K562 (cell line): Measurements from ENCODE around the gene PRPF6. TPM values are rescaled to one million over a fixed set of nuclear protein-coding genes. Genes with fewer than 3 reads are reported as not detected.

Source experiments
- CREM ChIP-seq: IDR thresholded peaks from 2 replicates; pipeline ENCODE4 v1.6.1; 2014; ENCODE audit warnings: antibody characterized with exemption, low read depth
- DACH1 ChIP-seq: fragments of 450-650 bp; IDR thresholded peaks from 2 replicates; pipeline ENCODE4 v1.6.1; 2018; ENCODE audit not compliant: partially characterized antibody
- HNRNPLL ChIP-seq: fragments of 200-400 bp; formaldehyde crosslinking; IDR thresholded peaks from 2 replicates; pipeline ENCODE4 v1.6.1; 2017; ENCODE audit warnings: low read length, low read depth, mild to moderate bottlenecking; ENCODE audit not compliant: poor library complexity, severe bottlenecking
- KAT8 ChIP-seq: fragments of 450-650 bp; IDR thresholded peaks from 2 replicates; pipeline ENCODE4 v1.6.1; 2016; ENCODE audit warnings: low read depth, mild to moderate bottlenecking
- RB1 ChIP-seq: fragments of 450-650 bp; IDR thresholded peaks from 2 replicates; pipeline ENCODE4 v1.6.1; 2017; ENCODE audit warnings: low read depth, mild to moderate bottlenecking
- RCOR1 ChIP-seq, 2 experiments: IDR thresholded peaks; 2 replicates each; pipeline ENCODE4 v1.6.1; 2012; ENCODE audit warnings: low read depth in 2 of 2, low read length in 2 of 2, borderline replicate concordance in 1 of 2, improper control_type of control experiment in 1 of 2
- RHOXF2B ChIP-seq: fragments of 250-450 bp; sonication (Bioruptor Pico); conservative IDR thresholded peaks from 2 replicates; pipeline ENCODE4 v1.5.1; 2021
- SMAD4 ChIP-seq: fragments of 250-450 bp; sonication (Bioruptor Pico); conservative IDR thresholded peaks from 2 replicates; pipeline ENCODE4 v1.8.0; 2021; ENCODE audit warnings: inconsistent platforms, mild to moderate bottlenecking, moderate library complexity
- SREBF1 ChIP-seq: fragments of 150-350 bp; IDR thresholded peaks from 2 replicates; pipeline ENCODE4 v1.6.1; 2014; ENCODE audit warnings: antibody characterized with exemption, low read depth, low read length, borderline replicate concordance
- TEAD1 ChIP-seq, 2 experiments: fragments of 450-650 bp in 1 of 2; sonication (generic) in 1 of 2; formaldehyde crosslinking; IDR thresholded peaks; 2 replicates each; pipeline versions ENCODE4 v1.4.0 to v1.8.0; 2020 to 2022; ENCODE audit warnings: mild to moderate bottlenecking in 2 of 2, missing genetic modification reagents in 1 of 2
- ZNF584 ChIP-seq: fragments of 200-800 bp; sonication (Bioruptor generic); IDR thresholded peaks from 2 replicates; pipeline ENCODE4 v1.6.1; 2016; ENCODE audit warnings: low read depth, mild to moderate bottlenecking, missing genetic modification characterization, missing compliant biosample characterization
- ZNF699 ChIP-seq: fragments of 250-450 bp; sonication (Bioruptor Pico); IDR thresholded peaks from 2 replicates; pipeline ENCODE4 v1.8.0; 2021; ENCODE audit warnings: mild to moderate bottlenecking, moderate library complexity; ENCODE audit not compliant: insufficient replicate concordance
- ZSCAN32 ChIP-seq: fragments of 450-650 bp; formaldehyde crosslinking; IDR thresholded peaks from 2 replicates; pipeline ENCODE4 v1.4.0; 2020; ENCODE audit warnings: mild to moderate bottlenecking, moderate library complexity
- polyA plus RNA-seq, 8 experiments: library from polyadenylated mRNA; depleted of rRNA in 4 of 8; stranded (reverse) in 5 of 8; unstranded in 3 of 8; fragments of >200 nt; fragmentation: Nextera tagmentation in 2 of 8; fragmentation: Illumina TruSeq in 1 of 8; extraction: Ambion mirVana in 2 of 8; extraction: Trizol in 1 of 8; gene quantifications; 2 replicates each; pipeline versions ENCODE4 v1.2.1 to v1.2.3, GENCODE V29; 2011 to 2014; ENCODE audit warnings: inconsistent platforms in 1 of 8, missing spikeins in 1 of 8
- total RNA-seq, 7 experiments: library from RNA; depleted of rRNA in 6 of 7; stranded (reverse); fragments of >200 nt in 6 of 7; fragmentation: Illumina TruSeq in 2 of 7; extraction: Trizol in 2 of 7; gene quantifications; 2 replicates each; pipeline versions ENCODE4 v1.2.1 to v1.2.3, GENCODE V29; 2011 to 2021; ENCODE audit warnings: low replicate concordance in 1 of 7

PRPF6 gene
- total and polyA plus RNA-seq, 9 of the 15 experiments (the other 6 are each of a cell fraction or from before 2014, with no cell fraction given), result 4.2 to 83.2 (median 59.9) TPM

GRCh38 chr20:64042054-64042781, 61.3 kb downstream of the PRPF6 start (continued):
- TF ChIP-seq HNRNPLL (peak; percentile 82), RHOXF2B (CRISPR knock-in tag) (no peak), RB1 (peak; percentile 44; the same call in 1 of the 2 replicates), SREBF1 (no peak), KAT8 (no peak), CREM (peak; percentile 65), ZSCAN32 (no peak), RCOR1 (IDR thresholded peaks at IDR 0.05; ENCODE audit: borderline replicate concordance in 1 of 2, low read depth in 2 of 2, low read length in 2 of 2) (peak in 1 of 2 experiments; percentile 66; a peak in 2 of 4 replicates), DACH1 (no peak), ZNF699 (CRISPR knock-in tag) (no peak), ZNF584 (CRISPR knock-in tag) (no peak), TEAD1 (CRISPR knock-in tag; IDR thresholded peaks at IDR 0.05) (no peak), SMAD4 (peak; percentile 86)
